Activated CD4-positive, alpha-beta T cell treated with anti-CD3 and anti-CD28 coated beads, Interleukin-2, amount 50 U/mL, for 1 hour (primary cell): ENCODE measurements around the gene PWWP2A.
"Not testable (repeated sequence)": the region's sequence is repeated elsewhere in the genome, so short reads cannot be mapped to it uniquely, and the experiment has no call there.

Experiments used
- DNase-seq: peaks from one replicate; pipeline ENCODE4 v3.0.0-alpha.2; 2020

Gene PWWP2A

GRCh38 chr5:160119142-160119904 is at the start of gene PWWP2A:
TSS of gene PWWP2A (minus strand) at chr5:160119450. CDS start at chr5:160119388, 62 bp downstream.
- peak; percentile 96 for DNase-seq

- no peak for DNase-seq
Observed at GRCh38 chr5:160167624-160168165, 48.4 kb upstream of the PWWP2A start.

- no peak for DNase-seq
Observed at GRCh38 chr5:160166973-160167623, 47.8 kb upstream of the PWWP2A start.

DNA sequence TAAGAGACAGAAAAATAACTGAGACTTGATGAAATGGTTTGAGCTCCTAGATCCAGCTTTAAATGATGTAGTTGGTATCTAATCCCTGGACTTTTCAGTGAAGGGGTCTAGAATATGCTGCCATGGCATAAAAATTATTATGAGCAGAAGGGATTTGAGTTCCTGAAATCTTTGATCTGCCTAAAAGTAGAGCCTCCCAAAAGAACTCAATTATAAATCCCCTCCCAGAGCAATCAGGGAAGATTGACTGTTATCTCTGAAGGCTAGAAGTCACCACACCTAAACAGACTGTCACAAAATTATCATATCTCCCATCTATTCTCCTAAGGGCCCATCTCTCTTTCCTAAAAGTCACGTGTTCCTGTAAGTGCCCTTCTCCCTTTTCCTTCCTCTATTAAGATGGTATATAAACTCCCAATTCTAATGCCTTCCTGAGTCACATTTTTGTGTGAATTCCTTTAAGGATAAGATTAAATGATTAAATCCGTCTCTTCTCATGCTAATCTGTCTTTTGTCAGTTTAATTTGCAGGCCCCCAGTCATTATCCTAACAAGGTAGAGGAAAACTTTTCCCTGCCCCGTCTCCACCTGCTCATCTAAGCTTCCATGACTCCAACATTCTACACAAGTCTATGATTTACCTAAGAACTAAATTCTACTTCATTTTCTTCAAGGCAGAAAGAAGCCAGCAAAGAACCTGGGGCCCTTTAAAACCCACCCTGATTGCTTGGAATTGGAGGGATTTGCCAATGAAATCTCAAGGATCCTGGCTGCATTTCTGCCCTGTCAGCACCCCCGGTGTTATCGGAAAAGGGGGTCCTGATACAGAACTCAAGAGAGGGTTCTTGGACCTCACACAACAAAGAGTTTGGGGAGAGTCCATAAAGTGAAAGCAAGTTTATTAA is 47.1 kb upstream of the PWWP2A start:
- no peak for DNase-seq

DNA sequence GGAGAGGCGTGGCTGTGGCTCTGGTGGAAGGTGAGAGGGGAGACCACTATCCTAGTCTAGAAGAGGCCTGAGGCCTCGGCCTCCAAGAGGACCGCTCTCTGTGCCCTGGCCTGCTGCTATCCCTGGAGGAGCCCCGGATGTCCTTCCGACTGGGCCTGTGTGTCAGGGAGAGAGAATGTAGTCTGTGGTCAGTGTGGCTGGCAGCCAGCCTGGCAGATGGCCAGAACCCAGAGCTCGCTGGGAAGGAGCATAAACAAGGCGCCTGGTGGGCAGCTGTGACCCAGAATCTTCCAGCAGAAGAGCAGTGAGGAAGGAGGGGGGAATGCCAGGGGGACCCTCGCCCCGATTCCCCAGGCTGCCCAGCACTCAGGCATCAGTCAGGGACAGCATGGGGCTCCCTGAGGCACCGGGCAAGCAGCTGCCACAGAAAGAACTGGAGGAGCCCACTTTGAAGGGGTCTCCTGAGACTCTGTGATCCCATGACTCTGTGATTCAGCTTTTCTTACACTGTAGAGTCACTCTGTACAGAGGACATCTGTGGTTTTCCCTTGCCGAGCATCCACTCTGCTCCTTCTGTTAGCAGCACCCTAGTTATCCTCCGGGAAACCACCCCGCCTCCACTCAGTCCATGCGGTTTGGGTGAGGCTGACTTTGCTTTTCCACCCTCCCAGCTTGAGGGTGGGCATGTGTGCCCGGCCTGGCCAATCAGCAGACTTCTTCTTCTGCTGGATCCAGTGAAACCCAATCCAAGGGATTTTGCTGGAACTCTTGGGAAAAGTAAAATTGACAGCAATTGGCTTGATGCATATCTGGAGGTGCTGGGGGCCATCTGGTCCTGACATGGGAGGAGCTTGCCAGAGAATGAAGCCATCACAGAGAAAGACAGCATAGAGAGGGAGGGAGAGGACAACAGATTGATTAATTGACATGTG is 46.2 kb upstream of the PWWP2A start:
- DNase-seq: no peak

GRCh38 chr5:160162910-160163309 is 43.7 kb upstream of the PWWP2A start:
- no peak for DNase-seq

DNA sequence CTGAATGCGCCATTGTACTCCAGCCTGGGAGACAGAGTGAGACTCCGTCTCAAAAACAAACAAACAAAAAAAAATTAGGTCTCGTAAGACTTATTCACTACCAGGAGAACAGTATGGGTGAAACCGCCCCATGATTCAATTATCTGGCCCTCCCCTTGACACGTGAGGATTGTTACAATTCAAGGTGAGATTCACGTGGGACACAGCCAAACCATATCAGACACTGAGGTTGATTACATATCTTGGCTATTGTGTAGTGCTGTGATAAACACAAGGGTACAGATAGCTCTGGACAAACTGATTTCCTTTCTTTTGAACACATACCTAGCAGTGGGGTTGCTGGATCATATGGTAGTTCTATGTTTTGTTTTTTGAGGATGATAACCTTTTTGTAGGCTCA is 42.4 kb upstream of the PWWP2A start:
- DNase-seq: no peak

GRCh38 chr5:160160875-160161274 is 41.6 kb upstream of the PWWP2A start:
- not testable (repeated sequence) for DNase-seq

DNA sequence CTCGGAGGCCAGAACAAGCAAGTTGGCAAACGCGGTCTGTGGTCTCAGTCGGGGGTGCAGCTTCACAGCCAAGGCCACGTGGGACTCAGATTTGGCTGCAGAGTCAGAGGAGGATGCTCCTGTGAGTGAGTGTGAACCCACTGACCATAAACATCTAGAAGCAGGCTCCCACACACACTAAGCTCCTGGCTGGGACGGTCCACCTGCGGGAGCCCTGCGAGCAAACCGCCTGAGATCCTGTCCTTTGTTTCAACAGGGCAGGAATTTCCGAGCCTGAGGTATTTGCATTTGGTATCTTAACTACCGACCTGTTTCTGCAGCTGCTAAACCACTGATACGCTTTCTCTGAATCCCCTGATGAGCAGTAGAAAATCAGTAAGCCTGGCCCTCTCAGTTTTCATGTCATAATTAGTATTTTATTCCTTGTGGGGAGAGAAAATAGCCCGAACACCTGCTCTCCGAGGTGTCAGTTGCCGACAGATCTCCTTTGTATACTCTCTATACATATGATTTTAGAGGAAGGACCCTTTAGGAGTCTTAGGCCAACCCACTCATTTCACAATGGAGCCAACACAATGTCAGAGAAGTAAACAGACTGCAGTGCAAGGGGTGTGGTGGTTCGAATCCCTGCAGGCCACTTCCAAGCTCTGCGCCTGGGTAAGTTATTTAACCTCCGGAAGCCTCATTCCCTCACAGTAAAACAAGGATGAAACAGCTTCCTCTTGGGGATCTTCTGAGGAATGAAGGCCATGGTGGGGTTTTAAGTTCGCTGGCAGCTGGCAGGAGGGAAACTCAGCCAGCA is 40.9 kb upstream of the PWWP2A start:
- no peak for DNase-seq

GRCh38 chr5:160158087-160158486 is 38.8 kb upstream of the PWWP2A start:
- DNase-seq: no peak

GRCh38 chr5:160155017-160155750 is 35.9 kb upstream of the PWWP2A start:
- DNase-seq: no peak

GRCh38 chr5:160152901-160153300 is 33.7 kb upstream of the PWWP2A start:
- DNase-seq: no peak

GRCh38 chr5:160152287-160152686 is 33.0 kb upstream of the PWWP2A start:
- no peak for DNase-seq

GRCh38 chr5:160151017-160151416 is 31.8 kb upstream of the PWWP2A start:
- no peak for DNase-seq

GRCh38 chr5:160150381-160150780 is 31.1 kb upstream of the PWWP2A start:
- DNase-seq: no peak

DNA sequence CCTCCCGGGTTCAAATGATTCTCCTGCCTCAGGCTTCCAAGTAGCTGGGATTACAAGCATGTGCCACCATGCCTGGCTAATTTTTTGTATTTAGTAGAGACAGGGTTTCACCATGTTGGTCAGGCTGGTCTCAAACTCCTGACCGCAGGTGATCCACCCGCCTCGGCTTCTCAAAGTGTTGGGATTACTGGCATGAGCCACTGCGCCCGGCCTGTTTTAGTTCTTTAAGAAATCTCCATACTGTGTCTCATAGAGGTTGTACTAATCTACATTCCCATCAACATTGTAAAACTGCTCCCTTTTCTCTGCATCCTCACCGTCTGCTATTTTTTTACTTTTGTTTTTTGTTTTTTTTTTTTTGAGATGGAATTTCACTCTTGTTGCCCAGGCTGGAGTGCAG is 25.2 kb upstream of the PWWP2A start:
- DNase-seq: not testable (repeated sequence)

DNA sequence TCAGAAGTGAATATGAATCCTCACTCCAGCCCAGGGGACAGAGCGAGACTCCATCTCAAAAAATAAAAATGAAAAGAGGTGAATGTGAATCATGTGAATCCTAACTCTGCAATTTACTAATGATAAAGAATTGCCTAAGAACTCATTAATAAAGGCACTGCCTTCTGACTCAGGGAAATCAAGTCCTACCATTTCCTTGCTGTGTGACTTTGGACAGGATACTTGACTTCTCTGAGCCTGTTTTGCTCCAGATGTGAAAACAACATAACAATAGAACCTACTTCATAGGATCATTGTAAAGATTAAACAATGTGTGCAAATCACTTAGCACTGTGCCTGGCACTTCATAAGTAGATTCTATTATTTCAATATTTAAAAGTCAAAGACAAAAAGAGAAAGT is 15.1 kb upstream of the PWWP2A start:
- DNase-seq: no peak

DNA sequence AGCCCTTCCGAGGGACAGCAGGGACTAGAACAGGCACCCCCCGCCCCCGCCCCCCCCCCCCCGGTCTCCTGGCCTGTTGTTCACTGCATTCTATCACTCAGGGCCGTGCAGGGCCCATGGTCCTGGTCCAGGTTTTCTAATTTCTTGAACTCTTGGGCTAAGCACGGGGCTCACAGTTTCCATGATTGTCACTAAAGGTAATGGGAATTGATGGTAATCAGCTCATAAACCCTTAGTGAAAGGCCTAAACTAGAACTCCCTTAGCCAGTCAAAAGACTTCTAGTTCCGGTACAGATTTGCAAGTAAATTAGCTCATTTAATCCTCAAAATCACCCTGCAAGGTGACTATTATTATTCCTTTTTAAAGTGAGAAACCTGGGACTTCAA is 14.7 kb upstream of the PWWP2A start:
- no peak for DNase-seq

DNA sequence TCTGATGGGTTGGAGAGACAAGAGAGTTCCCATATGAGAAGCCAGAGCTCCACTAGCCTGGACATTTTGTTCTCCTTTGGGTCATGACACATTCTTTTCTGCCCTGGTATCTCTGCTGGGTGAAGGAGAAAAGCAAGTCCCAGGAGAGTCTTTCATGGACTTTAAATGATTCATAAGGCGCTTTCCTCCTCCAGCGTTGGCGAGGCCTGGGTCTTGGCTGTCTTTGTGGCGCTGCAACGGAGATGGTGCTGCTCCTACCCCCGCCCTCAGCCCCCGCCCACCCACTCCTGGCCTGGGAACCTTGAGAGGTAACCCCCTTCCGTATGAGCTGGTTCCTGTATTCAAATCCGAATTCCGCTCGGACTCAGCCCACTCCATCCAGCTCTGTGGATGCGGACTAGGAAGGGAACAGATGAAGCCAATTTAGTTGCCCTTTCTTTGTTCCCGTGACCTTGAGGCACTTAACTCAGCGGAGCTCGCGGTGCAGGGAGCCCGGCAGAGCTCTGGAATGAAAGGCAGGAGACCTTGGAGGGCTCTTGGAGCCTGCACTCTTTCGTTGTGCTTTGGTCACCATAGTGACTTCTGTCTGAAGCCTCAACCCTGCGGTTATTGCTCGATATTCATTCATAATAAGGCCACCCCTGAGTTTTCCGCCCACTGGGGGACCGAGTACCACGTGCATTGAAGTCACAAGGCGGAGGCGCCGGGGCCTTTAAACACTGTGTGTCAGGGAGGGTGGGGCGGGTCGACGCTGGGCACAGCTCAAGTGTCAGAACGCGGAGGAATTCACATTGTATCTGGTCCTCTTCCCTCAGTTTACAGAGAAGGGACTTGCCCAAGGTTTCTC is 14.0 kb upstream of the PWWP2A start:
- DNase-seq: no peak

DNA sequence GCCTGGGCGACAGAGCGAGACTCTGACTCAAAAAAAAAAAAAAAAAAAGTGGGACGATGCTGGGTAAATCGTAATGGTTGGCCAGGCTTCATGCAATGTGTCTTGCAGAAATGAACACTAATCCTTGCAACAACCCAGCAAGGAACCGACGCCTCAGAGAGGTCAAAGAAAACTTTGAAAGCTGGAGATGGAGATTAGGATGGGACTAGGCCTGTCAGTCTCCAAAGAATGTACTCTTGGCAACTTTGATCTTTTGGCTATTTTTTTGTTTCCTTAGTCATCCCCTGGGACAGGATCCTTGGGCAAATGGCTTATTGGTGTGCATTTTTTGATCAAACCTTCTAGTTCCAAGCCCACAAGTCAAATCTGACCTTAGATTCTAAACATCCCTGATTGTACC is 10.6 kb upstream of the PWWP2A start:
- no peak for DNase-seq
